Ascending aorta (tissue), 2 donors: ENCODE data around the gene ZMAT5. TPM values are rescaled to one million over a fixed set of nuclear protein-coding genes. Genes with fewer than 3 reads are reported as not detected.

Experiments
- DNase-seq, 2 donors: peaks; one replicate each; pipeline ENCODE4 v3.0.0-alpha.2; 2019; ENCODE audit warnings: low spot score in 2 of 2
- H3K27ac ChIP-seq, 2 donors: fragments of 200-600 bp; sonication (generic); one replicate each; pipeline ENCODE4 v1.5.1; 2016 to 2017; ENCODE audit warnings: mild to moderate bottlenecking in 1 of 2
- H3K27me3 ChIP-seq: fragments of 200-600 bp; sonication (generic); one replicate; pipeline ENCODE4 v1.5.1; 2017
- H3K36me3 ChIP-seq, 2 donors: fragments of 200-600 bp; sonication (generic); one replicate each; pipeline ENCODE4 v1.5.1; 2016
- H3K4me1 ChIP-seq, 2 donors: fragments of 200-600 bp; sonication (generic); one replicate each; pipeline ENCODE4 v1.5.1; 2016 to 2017; ENCODE audit warnings: mild to moderate bottlenecking in 1 of 2
- H3K4me3 ChIP-seq, 2 donors: fragments of 200-600 bp; sonication (generic); one replicate each; pipeline ENCODE4 v1.5.1; 2016 to 2017; ENCODE audit warnings: mild to moderate bottlenecking in 1 of 2
- H3K9me3 ChIP-seq, 2 donors: fragments of 200-600 bp; sonication (generic); one replicate each; pipeline ENCODE4 v1.5.1; 2016
- CTCF ChIP-seq, 3 experiments: fragments of 200-600 bp in 2 of 3; fragments of 450-650 bp in 1 of 3; sonication (generic) in 2 of 3; IDR thresholded peaks; one replicate each; pipeline ENCODE4 v1.5.1; 2016 to 2019; ENCODE audit warnings: antibody characterized with exemption in 3 of 3, mild to moderate bottlenecking in 1 of 3, moderate library complexity in 1 of 3
- intact Hi-C: fragments of 100-400 bp; cut with DNase I; formaldehyde crosslinking; loops from one replicate; pipeline ENCODE4 v1.15.1; 2023
- total RNA-seq: library from RNA; depleted of rRNA; stranded (reverse); fragments of >200 nt; gene quantifications from one replicate; pipeline ENCODE4 v1.1.0, GENCODE V29; 2016

ZMAT5 gene
- total RNA-seq, 1 donor from 2014 or later: 59.3 TPM

GRCh38 chr22:29738118-29738815 lies 28.5 kb downstream of the ZMAT5 start:
- H3K27ac ChIP-seq: no peak overlapping the region
- no peaks in the 10 kb centered on the region for H3K9me3 ChIP-seq
- H3K27me3 ChIP-seq: no peaks in the 10 kb centered on the region
- intact Hi-C loops: no loop called here
- H3K4me1 ChIP-seq: no peaks in the 10 kb centered on the region
- no peak overlapping the region for H3K4me3 ChIP-seq
- DNase-seq: no peak
- H3K36me3 ChIP-seq: peaks cover 27 to 51% of the 10 kb centered on the region in 2 donors
- TF ChIP-seq CTCF (IDR thresholded peaks at IDR 0.05): no peak

- intact Hi-C loops: no loop called here
- Histone ChIP-seq H3K36me3 (peaks cover 27 to 51% of the 10 kb centered on the region in 2 donors), H3K4me3 (no peak overlapping the region), H3K27me3 (no peaks in the 10 kb centered on the region), H3K27ac (no peak overlapping the region), H3K9me3 (no peaks in the 10 kb centered on the region), H3K4me1 (no peaks in the 10 kb centered on the region)
- TF ChIP-seq CTCF (IDR thresholded peaks at IDR 0.05): no peak
- no peak for DNase-seq
Measured at GRCh38 chr22:29737251-29738117, 29.3 kb downstream of the ZMAT5 start.

- no peak for DNase-seq
- Histone ChIP-seq H3K27ac (no peak overlapping the region), H3K9me3 (no peaks in the 10 kb centered on the region), H3K4me3 (no peak overlapping the region), H3K4me1 (no peaks in the 10 kb centered on the region), H3K27me3 (no peaks in the 10 kb centered on the region), H3K36me3 (peaks cover 28 to 51% of the 10 kb centered on the region in 2 donors)
- intact Hi-C loops: no loop called here
- TF ChIP-seq CTCF (IDR thresholded peaks at IDR 0.05): no peak
Measured at GRCh38 chr22:29735416-29735815, 31.4 kb downstream of the ZMAT5 start.

GRCh38 chr22:29734838-29735237 lies 32.0 kb downstream of the ZMAT5 start:
- Histone ChIP-seq H3K4me3 (no peak overlapping the region), H3K27ac (no peak overlapping the region), H3K4me1 (no peaks in the 10 kb centered on the region), H3K36me3 (peaks cover 25 to 54% of the 10 kb centered on the region in 2 donors), H3K9me3 (no peaks in the 10 kb centered on the region), H3K27me3 (no peaks in the 10 kb centered on the region)
- no peak for DNase-seq
- intact Hi-C loops: no loop called here
- TF ChIP-seq CTCF (IDR thresholded peaks at IDR 0.05): no peak

- DNase-seq: no peak
- Histone ChIP-seq H3K9me3 (no peaks in the 10 kb centered on the region), H3K4me3 (no peak overlapping the region), H3K27me3 (no peaks in the 10 kb centered on the region), H3K4me1 (no peaks in the 10 kb centered on the region), H3K36me3 (peaks cover 23 to 54% of the 10 kb centered on the region in 2 donors), H3K27ac (no peak overlapping the region)
- intact Hi-C loops: no loop called here
- TF ChIP-seq CTCF (IDR thresholded peaks at IDR 0.05): no peak
Measured at GRCh38 chr22:29734406-29734805, 32.4 kb downstream of the ZMAT5 start.
